NCI-H748 treated with DMSO at 0.1 percent for 48 hours (cell line): Measurements from ENCODE around the gene GOLGA8S.
"Not testable (repeated sequence)": the region's sequence is repeated elsewhere in the genome, so short reads cannot be mapped to it uniquely, and the experiment has no call there.

Experiments used
- DNase-seq: peaks from one replicate; lab custom pipeline; 2025; lab: John Stamatoyannopoulos, UW

Gene GOLGA8S

GRCh38 chr15:23397779-23398178 lies 43.2 kb downstream of the GOLGA8S start:
- DNase-seq: no peak

GRCh38 chr15:23398357-23398756 lies 43.8 kb downstream of the GOLGA8S start:
- DNase-seq: not testable (repeated sequence)

- not testable (repeated sequence) for DNase-seq
These were observed 44.7 kb downstream of the GOLGA8S start for GRCh38 chr15:23399207-23399606.

GRCh38 chr15:23401627-23402026 lies 47.1 kb downstream of the GOLGA8S start:
- no peak for DNase-seq

GRCh38 chr15:23402140-23402539 lies 47.6 kb downstream of the GOLGA8S start:
- no peak for DNase-seq

GRCh38 chr15:23402544-23402943 lies 48.0 kb downstream of the GOLGA8S start:
- no peak for DNase-seq

GRCh38 chr15:23403550-23403949 lies 49.0 kb downstream of the GOLGA8S start:
- no peak for DNase-seq

GRCh38 chr15:23411841-23412240 lies 57.3 kb downstream of the GOLGA8S start:
- DNase-seq: no peak

- DNase-seq: not testable (repeated sequence)
These were observed 58.5 kb downstream of the GOLGA8S start for GRCh38 chr15:23412881-23413600.
